Tibial nerve (tissue), 4 donors: ENCODE data around the gene TNFAIP8. TPM values are rescaled to one million over a fixed set of nuclear protein-coding genes. Genes with fewer than 3 reads are reported as not detected.
A peak's percentile ranks its signal among the peaks of the same experiment; 100 is the strongest.

Experiments used
- DNase-seq, 2 donors: peaks; one replicate each; pipeline ENCODE4 v3.0.0-alpha.2; 2019; ENCODE audit warnings: low spot score in 2 of 2
- H3K27ac ChIP-seq, 4 donors: fragments of 200-600 bp; sonication (generic) in 3 of 4; one replicate each; pipeline ENCODE4 v1.5.1; 2017 to 2019; ENCODE audit warnings: mild to moderate bottlenecking in 1 of 4
- H3K27me3 ChIP-seq, 2 donors: fragments of 200-600 bp; sonication (generic) in 1 of 2; one replicate each; pipeline versions ENCODE4 v1.5.1 to v1.6.0; 2017 to 2019
- H3K36me3 ChIP-seq, 3 donors: fragments of 200-600 bp; sonication (generic); one replicate each; pipeline ENCODE4 v1.5.1; 2018 to 2019
- H3K4me1 ChIP-seq, 4 donors: fragments of 200-600 bp; sonication (generic) in 3 of 4; one replicate each; pipeline ENCODE4 v1.5.1; 2017 to 2019
- H3K4me3 ChIP-seq, 4 donors: fragments of 200-600 bp; sonication (generic) in 3 of 4; one replicate each; pipeline ENCODE4 v1.5.1; 2017 to 2019; ENCODE audit warnings: mild to moderate bottlenecking in 1 of 4, moderate library complexity in 1 of 4
- H3K9me3 ChIP-seq, 4 donors: fragments of 200-600 bp; sonication (generic) in 3 of 4; one replicate each; pipeline ENCODE4 v1.5.1; 2017 to 2019
- CTCF ChIP-seq, 5 experiments: fragments of 200-600 bp in 3 of 5; fragments of 450-650 bp in 2 of 5; sonication (generic) in 3 of 5; IDR thresholded peaks; one replicate each; pipeline ENCODE4 v1.5.1; 2016 to 2019; ENCODE audit warnings: antibody characterized with exemption in 5 of 5, mild to moderate bottlenecking in 3 of 5, moderate library complexity in 2 of 5
- EP300 ChIP-seq, 2 donors: sonication (generic); formaldehyde crosslinking; IDR thresholded peaks; one replicate each; pipeline ENCODE4 v1.6.1; 2017; ENCODE audit warnings: antibody characterized with exemption in 2 of 2, mild to moderate bottlenecking in 1 of 2
- POLR2A ChIP-seq, 2 donors: fragments of 450-650 bp; IDR thresholded peaks; one replicate each; pipeline ENCODE4 v1.6.1; 2017; ENCODE audit warnings: antibody characterized with exemption in 2 of 2, mild to moderate bottlenecking in 2 of 2, moderate library complexity in 2 of 2
- WGBS, 2 donors: methylation state at CpG; one replicate each; pipeline ENCODE4 v1.1.5; 2018; 5-methylcytosine and 5-hydroxymethylcytosine counted together
- total RNA-seq, 4 donors: library from RNA; depleted of rRNA; stranded (reverse); fragments of >200 nt; gene quantifications; one replicate each; pipeline ENCODE4 v1.1.0, GENCODE V29; 2016

TNFAIP8 gene
- total RNA-seq, 4 donors from 2014 or later: 15.3 to 19.4 (median 17.8) TPM

GRCh38 chr5:119333421-119333851 is 22.4 kb upstream of the TNFAIP8 start:
- H3K4me1 ChIP-seq: peaks cover 0 to 33% (median 14%) of the 10 kb centered on the region in 4 donors
- peak overlapping the region in 1 of 4 donors; percentile 3 for H3K27ac ChIP-seq
- DNase-seq: no peak
- no peak for TF ChIP-seq POLR2A (IDR thresholded peaks at IDR 0.05)
- no peak for TF ChIP-seq CTCF (IDR thresholded peaks at IDR 0.05)
- no peak for TF ChIP-seq EP300 (IDR thresholded peaks at IDR 0.05)
- no peaks in the 10 kb centered on the region for H3K36me3 ChIP-seq
- no peak overlapping the region for H3K4me3 ChIP-seq
- H3K27me3 ChIP-seq: no peaks in the 10 kb centered on the region
- 61 to 70% methylated on average over 5 of the region's 5 CpGs for WGBS, 2 donors
- no peaks in the 10 kb centered on the region for H3K9me3 ChIP-seq

- no peaks in the 10 kb centered on the region for H3K9me3 ChIP-seq
- H3K36me3 ChIP-seq: no peaks in the 10 kb centered on the region
- no peak for TF ChIP-seq POLR2A (IDR thresholded peaks at IDR 0.05)
- no peak for TF ChIP-seq CTCF (IDR thresholded peaks at IDR 0.05)
- no peak for TF ChIP-seq EP300 (IDR thresholded peaks at IDR 0.05)
- no peak overlapping the region for H3K4me3 ChIP-seq
- no peak for DNase-seq
- peaks cover 0 to 24% (median 8%) of the 10 kb centered on the region in 4 donors for H3K4me1 ChIP-seq
- H3K27me3 ChIP-seq: no peaks in the 10 kb centered on the region
- 86 to 89% methylated on average over 4 of the region's 4 CpGs for WGBS, 2 donors
- H3K27ac ChIP-seq: peak overlapping the region in 1 of 4 donors; percentile 52
Measured at GRCh38 chr5:119335261-119335677, 20.6 kb upstream of the TNFAIP8 start.

- TF ChIP-seq POLR2A (IDR thresholded peaks at IDR 0.05): no peak
- TF ChIP-seq CTCF (IDR thresholded peaks at IDR 0.05): no peak
- TF ChIP-seq EP300 (IDR thresholded peaks at IDR 0.05): no peak
- no peaks in the 10 kb centered on the region for H3K27me3 ChIP-seq
- 88 to 92% methylated on average over 1 of the region's 1 CpG for WGBS, 2 donors
- DNase-seq: no peak
- H3K9me3 ChIP-seq: no peaks in the 10 kb centered on the region
- no peak overlapping the region for H3K4me3 ChIP-seq
- peaks cover 0 to 24% (median 8%) of the 10 kb centered on the region in 4 donors for H3K4me1 ChIP-seq
- no peaks in the 10 kb centered on the region for H3K36me3 ChIP-seq
- H3K27ac ChIP-seq: no peak overlapping the region
Measured at GRCh38 chr5:119336262-119336661, 19.6 kb upstream of the TNFAIP8 start.

GRCh38 chr5:119336845-119337580 is 18.8 kb upstream of the TNFAIP8 start:
- H3K4me3 ChIP-seq: no peak overlapping the region
- peaks cover 0 to 24% (median 8%) of the 10 kb centered on the region in 4 donors for H3K4me1 ChIP-seq
- H3K27ac ChIP-seq: peak overlapping the region in 1 of 4 donors; percentile 23
- 71 to 79% methylated on average over 3 of the region's 3 CpGs for WGBS, 2 donors
- no peak for DNase-seq
- H3K9me3 ChIP-seq: no peaks in the 10 kb centered on the region
- no peak for TF ChIP-seq EP300 (IDR thresholded peaks at IDR 0.05)
- TF ChIP-seq POLR2A (IDR thresholded peaks at IDR 0.05): no peak
- no peak for TF ChIP-seq CTCF (IDR thresholded peaks at IDR 0.05)
- H3K36me3 ChIP-seq: no peaks in the 10 kb centered on the region
- no peaks in the 10 kb centered on the region for H3K27me3 ChIP-seq

GRCh38 chr5:119338326-119338946 is 17.4 kb upstream of the TNFAIP8 start:
- WGBS, 2 donors: 76 to 83% methylated on average over 4 of the region's 4 CpGs
- H3K9me3 ChIP-seq: no peaks in the 10 kb centered on the region
- H3K4me1 ChIP-seq: peaks cover 0 to 24% (median 8%) of the 10 kb centered on the region in 4 donors
- DNase-seq: no peak
- TF ChIP-seq POLR2A (IDR thresholded peaks at IDR 0.05) (no peak), EP300 (IDR thresholded peaks at IDR 0.05) (no peak), CTCF (IDR thresholded peaks at IDR 0.05) (no peak)
- H3K27me3 ChIP-seq: no peaks in the 10 kb centered on the region
- no peak overlapping the region for H3K4me3 ChIP-seq
- H3K36me3 ChIP-seq: no peaks in the 10 kb centered on the region
- H3K27ac ChIP-seq: no peak overlapping the region
